NCI-H345 (cell line): ENCODE data around the gene TRIO.

Source experiments
- DNase-seq: peaks from one replicate; lab custom pipeline; 2025; lab: John Stamatoyannopoulos, UW

The TRIO gene

DNA sequence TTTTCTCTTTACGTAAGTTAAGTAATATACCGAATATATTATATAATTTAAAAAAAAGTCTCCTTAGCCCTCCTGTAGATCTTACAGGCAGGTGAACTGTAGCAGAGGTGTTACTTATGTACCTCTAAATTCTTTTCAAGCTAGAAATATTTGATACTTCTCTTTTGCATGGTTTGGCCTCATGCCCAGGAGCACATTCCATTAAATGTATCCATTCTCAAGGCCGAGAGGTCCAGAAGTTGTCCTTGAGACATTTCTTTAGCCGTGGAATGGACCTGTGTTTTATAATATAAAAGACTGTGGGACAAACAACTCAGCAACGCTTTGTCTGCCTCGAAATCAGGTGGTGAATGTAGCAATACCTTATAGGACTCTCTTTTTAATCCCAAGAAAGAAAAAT lies 184.5 kb downstream of the TRIO start:
- DNase-seq = no peak

DNA sequence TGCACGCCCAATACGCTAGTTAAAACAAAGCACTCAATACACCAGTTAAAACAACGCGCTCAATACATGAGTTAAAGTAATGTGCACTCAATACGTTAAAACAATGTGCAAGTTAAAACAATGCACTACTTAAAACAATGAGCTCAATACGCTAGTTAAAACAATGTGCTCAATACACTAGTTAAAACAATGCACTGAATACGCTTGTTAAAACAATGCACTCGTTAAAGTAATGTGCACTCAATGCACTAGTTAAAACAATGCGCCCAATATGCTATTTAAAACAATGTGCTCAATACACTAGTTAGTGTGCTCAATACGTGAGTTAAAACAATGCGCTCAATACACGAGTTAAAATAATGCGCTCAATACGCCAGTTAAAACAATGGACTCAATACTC lies 185.0 kb downstream of the TRIO start:
- DNase-seq = no peak

DNA sequence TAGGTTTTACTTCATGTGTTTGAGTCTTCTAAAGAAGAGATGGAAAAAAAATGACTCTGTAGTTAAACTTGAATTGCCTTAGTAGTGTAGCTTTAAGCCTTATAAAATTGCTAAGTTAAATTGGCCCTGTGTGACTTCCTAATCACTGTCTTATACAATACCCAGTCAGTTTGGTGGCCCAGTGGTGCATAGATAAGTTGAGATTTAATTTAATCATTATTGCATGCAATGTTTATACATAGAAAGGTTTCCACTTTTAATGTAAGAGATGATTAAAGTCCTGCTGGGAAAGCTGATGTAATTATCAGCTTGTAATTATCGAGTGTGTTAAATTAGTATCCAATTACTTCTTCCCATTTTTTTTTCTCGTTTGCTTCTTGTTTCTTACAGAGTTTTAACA lies 187.1 kb downstream of the TRIO start:
- no peak for DNase-seq

DNA sequence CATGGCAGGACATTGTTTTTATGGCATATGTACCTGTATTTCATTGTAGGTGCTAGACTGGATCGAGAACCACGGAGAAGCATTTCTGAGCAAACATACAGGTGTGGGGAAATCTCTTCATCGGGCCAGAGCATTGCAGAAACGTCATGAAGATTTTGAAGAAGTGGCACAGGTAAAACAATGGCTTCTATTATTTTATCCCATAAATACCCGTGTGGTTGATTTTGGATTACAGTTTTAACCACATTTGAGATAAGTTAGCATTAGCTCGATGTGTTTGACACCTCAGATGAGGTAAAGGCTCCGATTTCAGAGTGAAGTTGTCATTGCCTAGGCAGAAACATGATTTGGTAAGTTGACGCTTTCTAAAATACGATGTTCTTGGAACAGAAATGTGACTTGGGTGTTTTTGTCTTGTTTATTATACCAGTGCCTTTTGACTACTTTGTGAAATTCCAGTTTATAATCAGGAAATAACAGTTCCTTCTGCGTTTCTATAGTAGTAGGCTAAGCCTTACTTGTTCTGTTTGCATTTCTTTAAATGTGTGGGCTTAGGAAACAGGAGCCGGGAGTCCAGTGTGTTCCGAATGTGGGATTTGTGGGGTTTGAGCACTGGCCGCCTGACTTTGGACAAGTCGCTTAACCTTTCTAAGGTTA lies 187.7 kb downstream of the TRIO start:
- no peak for DNase-seq

DNA sequence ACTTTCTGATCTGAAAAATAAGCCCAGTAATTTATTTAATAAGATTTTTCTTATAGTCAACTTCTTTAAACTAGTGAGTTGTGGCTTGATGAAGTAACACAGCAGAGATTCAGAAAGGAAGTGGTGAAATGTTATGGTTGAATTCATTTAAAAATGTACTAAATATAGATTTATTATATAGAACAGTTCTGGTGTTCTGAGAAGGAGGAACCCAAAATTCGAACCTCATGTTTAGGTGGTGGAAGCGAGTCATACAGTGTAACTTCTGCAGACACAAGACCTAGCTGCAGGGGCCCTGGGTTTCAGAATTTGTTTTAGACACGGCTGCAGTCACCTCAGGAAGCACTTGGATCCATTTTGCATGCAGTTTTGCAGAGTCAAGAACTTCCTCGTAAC lies 188.2 kb downstream of the TRIO start:
- no peak for DNase-seq

DNA sequence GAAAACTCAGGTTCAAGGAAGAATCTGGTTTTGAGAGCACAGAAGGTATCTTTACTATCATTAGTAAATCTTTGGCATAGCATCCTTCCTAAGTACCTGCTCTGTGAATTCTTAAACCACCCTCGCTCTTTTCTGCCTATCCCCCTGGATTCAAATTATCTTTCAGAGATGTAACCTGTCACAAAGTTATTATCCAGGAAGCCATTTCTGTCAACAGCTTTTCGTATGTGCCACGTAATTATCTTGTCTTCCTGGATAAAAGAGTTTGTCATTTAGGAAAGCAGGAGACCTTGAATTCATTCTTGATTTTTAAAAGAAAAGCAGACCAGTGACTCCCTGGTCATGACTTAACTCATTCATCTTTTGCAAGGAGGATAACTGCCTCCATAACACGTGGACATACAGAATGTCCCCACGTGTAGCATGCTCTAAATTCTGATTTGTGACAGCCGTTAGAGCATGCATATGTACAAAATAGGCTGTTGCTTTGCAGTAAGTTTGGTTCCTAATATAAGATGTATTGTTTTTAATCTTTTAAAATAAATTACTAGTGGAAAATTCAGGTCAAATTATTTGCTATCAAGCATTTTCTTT lies 189.0 kb downstream of the TRIO start:
- no peak for DNase-seq

DNA sequence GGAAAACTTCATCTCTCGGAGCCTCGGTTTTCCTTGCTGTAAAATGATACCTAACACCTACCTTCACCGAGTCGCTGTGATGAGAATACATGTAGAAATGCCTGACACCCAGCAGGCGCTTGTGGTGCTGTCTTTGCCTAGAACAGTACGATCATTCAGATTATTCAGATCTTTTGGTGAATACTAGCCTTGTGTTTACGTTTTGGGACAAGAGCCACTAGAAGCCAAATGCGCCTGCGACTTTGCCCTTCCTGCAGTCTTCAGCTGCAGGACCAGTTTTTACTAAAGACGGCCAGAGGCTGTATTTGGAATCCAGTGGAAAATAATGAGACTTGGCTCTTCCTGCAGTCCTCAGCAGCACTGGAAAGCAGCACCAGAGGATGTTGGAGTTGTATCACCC lies 189.6 kb downstream of the TRIO start:
- DNase-seq = no peak

DNA sequence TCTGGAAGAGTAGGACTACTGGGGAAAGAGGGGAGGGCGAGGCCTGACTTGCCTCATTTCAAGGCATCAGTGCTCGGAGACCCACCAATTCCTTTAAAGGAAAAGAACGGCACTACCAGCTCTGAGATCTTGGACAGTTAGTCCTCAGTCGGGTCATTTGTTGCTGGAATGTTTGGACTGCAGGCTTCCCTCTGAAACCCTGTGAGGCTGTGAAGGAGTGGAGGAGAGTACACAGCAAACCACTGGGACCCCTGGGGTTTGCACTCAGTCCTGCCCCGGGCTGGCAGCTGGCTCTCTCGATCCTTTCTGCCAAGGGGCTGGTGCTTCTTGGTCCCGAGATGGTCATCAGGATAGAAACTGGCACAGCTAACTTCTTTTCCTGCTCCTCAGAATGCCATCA lies 194.5 kb downstream of the TRIO start:
- DNase-seq = no peak

DNA sequence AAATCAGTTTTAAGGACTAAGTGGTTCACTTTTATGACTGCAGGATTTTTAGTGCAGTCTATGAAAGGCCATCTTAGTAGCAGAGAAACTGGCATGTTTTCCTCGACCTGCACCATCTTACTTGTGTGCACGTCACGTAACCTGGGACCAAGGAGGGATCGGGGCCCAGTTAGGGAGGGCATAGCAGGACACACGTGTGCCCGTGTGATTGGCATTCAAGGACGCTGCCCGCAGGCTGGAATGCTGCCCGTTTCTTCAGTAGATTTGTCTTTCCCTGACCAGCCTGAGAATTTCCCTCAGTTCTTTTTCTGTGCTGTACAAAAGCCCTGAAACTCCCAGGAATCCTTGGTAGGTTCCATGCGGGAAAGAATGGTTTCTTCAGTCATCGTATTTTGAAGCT lies 196.3 kb downstream of the TRIO start:
- no peak for DNase-seq

DNA sequence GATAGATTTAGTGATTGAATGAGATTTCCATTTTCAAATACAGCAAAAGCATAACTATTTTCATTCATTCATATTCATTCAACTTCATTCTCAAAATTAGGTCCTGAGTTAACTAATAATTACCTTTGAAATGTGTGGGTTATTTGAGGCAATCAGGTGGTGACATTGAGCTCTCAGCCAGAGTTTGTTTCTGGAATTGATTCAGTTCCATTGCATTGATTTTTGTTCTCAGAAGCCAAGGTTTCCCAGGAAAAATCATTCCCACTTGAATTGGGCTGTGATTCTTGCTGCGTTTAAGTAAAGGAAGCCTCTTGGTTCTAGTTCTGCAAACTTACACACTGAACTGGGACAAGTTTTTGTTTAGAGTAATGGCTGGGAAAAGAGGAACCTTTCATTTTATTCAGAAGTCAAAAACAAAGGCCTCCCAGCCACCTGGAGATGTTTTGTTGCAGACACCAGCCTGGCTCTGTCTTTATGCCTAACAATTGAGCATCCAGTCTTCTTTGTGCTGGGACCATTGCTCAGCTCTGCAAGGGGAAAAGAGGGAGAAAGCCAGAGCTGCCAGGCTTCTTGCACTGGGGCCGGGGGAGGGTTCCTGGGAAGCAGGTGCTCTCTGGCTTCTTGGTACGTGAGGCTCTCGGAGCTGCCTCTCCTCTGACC lies 198.6 kb downstream of the TRIO start:
- DNase-seq = no peak

DNA sequence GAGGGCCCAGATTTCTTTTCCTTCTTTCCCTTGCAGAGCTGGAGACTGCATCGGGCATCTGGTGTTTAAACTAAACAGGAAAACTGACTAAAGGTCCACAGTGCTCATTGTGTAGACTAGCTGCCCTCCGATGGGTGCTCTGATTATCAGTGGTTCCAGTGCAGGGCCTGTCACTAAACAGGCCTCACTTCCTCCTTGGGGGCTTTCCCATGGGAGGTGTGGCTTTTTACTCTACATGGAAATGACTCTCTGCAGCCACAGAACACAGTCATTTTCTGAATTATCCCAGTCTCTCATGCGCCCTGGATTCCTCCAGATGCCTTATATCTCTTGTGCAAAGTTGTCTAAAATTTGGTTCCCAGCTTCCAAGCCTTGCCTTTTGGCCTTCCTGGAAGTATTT lies 199.2 kb downstream of the TRIO start:
- no peak for DNase-seq

DNA sequence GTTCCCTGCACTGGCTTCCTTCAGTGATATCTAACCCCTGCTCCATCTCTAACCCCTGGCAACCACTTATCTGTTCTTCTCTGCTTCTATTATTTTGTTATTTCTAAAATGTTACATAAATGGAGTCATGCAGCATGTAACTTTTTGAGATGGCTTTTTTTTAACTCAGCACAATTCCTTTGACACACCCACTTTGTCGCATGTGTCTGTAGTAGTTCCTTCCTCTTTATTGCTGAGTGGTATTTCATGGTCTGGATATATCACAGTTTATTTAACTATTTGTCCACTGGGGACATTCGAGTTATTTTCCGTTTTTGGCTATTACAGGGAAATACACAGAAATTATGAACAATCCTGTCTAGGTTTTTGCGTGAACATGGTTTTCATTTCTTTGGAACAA lies 200.2 kb downstream of the TRIO start:
- no peak for DNase-seq

DNA sequence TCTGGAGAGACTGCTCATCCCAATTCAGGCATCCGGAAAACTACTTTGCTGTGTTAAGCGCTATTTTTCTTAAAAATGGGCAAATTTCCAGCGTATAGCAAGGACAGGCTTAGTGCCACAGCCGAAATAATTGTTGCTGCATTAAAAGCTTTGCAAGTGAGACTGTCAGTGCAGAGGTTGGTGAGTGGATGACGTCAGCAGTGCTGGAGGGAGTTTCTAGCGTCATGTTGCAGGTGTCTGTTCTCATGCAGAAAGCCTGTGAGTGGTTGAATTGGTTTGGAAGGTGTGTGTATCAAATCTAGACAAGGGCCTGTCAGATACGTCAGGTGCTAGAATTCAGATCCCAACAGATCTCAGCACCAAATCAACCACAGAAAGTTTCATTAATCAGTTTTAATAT lies 204.4 kb downstream of the TRIO start:
- DNase-seq = no peak

DNA sequence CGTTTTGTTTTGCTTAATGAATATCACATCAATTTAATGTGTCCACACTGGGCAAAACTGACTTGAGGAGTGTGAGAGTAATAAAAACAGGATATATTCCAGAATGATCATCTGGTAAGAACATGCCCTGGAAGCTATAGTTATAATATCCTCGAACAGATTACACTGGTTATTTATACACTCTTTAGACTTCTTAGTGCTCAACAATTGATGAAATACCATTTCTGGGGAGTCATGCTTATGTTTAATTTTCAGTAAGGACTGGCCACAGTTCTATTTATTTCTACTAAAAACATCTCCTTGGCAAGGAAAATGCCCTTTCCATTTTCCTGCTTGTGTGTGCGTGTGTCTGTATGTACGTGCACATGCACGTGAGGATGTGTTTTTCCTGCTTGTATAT lies 205.0 kb downstream of the TRIO start:
- no peak for DNase-seq

DNA sequence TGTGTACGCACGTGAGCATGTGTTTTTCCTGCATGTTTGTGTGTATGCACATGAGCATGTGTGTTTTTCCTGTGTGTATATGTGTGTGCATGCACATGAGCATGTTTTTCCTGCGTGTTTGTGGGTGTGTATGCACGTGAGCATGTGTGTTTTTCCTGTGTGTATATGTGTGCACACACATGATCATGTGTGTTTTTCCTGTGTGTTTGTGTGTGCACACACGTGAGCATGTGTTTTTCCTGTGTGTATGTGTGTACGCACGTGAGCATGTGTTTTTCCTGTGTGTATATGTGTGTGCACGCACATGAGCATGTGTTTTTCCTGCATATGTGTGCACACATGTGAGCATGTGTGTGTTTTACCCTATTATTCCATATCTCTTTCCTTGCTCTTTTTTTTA lies 205.9 kb downstream of the TRIO start:
- DNase-seq = no peak

DNA sequence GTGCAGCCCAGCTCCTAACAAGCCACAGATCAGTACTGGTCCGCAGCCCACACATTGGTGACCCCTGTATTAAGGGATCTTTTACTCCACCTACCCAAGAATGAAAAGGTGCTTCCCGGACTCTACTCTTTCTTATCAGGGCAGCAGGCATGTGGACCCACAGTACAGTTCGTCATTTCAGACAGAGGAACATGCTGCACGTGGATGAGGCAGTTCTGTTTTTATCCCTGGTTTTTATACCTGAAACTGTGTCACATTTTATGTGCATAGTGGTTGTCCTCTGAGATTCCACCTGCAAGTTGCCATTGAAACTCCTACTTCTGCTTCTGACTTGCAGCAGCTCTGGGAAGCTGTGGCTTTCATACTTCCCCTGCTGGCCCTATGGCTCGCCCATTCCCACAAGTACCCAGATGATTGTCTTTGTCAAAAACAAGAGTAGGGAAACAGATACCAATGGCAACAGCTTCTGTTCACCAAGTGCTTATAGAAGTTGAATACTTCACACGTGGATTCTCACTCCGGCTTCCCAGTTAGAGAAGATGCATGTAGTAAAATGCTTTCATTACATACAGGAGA lies 208.0 kb downstream of the TRIO start:
- no peak for DNase-seq

DNA sequence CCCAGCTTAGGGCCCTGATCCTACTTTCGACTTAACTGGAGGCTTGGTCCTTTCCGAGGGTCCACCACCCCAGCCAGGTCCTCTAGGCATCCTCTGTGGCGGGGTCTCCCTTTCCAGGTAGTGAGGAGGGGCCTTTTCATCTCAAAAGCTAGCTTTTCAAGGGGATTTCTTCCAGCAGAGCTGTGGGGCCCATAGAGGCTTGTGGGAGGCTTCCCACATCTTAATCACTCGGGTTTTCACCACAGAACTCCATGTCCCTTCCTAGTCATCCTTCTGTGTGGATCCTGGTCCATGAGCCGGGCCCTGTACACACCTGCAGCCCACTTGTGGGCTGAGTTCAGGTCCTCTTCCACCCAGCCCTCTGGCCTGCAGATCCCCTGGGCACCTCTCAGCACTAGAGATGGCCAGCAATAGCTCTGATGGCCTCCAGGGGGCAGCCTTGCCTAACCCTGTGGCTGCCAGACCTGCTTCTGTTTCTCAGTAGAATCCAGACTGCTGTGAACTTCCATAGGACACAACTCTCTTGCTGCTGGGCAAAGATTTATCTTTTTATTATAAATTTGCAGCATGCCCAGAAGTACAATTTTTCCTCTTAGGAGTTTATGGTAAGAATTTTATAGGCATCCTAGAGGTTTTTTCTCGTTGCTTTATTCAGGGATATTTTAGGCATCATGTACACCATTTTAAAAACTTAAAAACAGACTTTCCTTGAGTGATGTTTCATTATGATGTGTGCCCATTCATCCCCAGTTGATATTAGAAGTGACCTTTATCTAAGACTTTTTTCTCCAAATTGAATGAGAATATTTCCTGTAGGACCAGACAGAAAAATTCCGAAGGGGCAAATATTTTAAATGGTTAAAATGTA lies 208.9 kb downstream of the TRIO start:
- DNase-seq = peak; percentile 57

DNA sequence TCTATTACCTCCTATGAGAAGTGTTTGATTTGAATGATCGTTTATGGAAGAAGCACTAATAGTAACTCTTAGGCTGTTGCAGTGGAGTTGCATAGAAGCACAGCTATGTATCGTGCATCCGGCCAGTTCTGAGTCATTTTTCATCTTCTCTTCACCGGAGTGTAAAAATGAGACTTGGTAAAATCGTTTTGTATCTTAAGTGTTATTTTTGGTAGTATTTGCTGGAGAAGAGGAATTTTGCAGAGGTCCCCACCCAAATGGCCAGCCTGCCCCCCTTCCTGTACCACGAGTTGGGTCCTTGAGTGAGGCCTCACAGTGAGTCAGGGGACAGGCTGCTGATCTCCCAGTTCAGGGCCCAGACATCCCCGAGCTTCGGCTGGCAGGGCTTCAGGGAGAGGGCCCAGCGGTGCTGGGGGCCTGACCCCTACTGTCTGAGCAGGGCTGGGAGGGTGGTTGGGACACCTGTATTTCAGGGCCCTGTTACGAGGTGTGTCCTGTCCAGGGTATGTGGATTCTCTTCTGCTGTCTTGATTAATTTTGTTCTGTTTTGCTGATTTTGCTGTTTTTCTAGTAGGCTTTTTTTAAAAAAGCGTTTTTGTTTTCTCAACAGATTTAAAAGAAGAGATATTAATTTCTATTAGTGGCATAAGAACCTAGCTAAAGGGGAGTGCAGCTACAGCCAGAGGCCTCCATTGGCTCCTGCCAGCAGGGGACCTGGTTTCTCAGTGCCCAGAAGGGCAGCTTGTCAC lies 210.8 kb downstream of the TRIO start:
- no peak for DNase-seq

DNA sequence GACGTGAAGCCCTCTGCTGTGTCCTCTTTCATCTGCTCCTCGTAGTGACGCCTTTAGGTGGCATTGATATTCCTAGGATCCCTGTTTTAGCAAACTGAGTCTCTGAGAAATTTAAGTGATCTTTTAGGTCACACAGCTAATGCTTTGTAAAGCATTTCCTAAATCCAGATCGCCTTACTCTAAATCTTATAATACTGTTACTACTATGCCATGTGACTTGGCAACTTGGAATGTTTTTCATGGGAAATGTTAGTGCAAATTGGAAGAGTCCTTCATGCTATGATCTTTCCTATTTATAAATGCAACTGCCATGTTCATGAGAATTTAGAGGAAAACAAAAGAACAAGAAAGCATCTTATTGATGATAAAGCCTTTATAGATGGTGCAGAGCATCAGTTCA lies 212.2 kb downstream of the TRIO start:
- no peak for DNase-seq

DNA sequence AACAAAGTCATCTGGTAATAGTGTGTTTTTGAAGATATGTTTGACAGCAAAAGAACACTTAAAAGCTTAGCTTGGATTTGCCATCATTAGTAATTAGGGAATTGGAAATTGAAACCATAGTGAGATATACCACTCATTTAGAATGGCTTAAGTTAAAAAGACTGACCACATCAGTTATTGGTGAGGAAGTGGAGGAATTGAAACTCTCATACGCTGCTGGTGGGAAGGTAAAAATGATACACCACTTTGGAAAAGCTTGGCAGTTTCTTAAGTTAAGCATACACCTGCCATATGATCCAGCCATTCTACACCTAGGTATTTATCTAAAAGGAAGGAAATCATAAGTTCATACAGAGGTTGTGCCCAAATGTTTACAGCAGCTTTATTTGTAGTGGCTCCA lies 213.2 kb downstream of the TRIO start:
- DNase-seq = no peak

DNA sequence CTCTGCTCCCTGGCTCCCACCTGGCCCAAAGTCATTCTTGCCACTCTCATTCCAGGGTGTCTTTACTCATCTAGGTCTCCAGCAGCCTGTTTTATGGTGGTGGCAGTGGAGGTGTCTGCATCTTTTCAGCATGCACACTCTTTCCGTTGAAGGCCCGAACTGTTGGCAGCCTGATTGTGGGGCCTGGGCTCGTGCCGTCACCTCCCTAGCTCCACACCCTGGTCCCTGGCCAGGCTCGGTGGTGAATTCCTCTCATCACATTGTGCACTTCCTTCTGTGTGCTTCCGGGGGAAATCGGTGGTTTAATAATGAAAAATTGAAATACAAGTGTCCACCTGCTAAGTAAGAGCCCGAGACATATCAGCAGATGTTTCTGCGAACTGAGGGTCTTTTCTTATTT lies 214.3 kb downstream of the TRIO start:
- no peak for DNase-seq

DNA sequence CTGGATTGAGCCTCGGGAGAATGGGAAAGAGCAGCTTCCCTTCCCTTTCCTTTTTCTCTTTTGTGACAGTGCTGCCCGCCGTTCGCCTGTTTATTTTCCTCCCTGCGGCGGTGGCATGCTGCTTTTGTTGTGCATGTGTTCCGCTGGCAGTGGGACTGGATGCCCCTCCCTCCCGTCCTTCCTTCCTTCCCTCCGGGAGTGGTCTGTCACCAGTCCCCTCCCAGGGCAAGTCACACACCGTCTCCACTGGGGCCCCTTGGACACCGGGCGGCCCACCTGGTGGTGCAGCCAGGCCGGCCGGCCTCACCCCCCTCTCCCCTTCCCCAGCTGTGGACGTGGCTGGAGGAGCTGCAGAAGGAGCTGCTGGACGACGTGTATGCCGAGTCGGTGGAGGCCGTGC lies 214.7 kb downstream of the TRIO start:
- DNase-seq = no peak
